Fibroblast of skin of back (primary cell): Measurements from ENCODE around the gene SASH1.

Experiments
- DNase-seq: peaks from one replicate; pipeline ENCODE4 v3.0.0-alpha.2; 2013

The SASH1 gene

GRCh38 chr6:148461986-148462577 lies 119.4 kb downstream of the SASH1 start:
- peak; percentile 39 for DNase-seq

GRCh38 chr6:148463671-148464070 lies 121.0 kb downstream of the SASH1 start:
- no peak for DNase-seq

- DNase-seq, result peak; percentile 70
These were observed 121.8 kb downstream of the SASH1 start for GRCh38 chr6:148464319-148465010.

GRCh38 chr6:148465011-148465335 lies 122.3 kb downstream of the SASH1 start:
- DNase-seq, result no peak

GRCh38 chr6:148465670-148466069 lies 123.0 kb downstream of the SASH1 start:
- DNase-seq, result no peak

GRCh38 chr6:148466158-148466557 lies 123.5 kb downstream of the SASH1 start:
- no peak for DNase-seq

- DNase-seq, result no peak
These were observed 125.3 kb downstream of the SASH1 start for GRCh38 chr6:148467926-148468325.

GRCh38 chr6:148470156-148470555 lies 127.5 kb downstream of the SASH1 start:
- DNase-seq, result peak; percentile 79

GRCh38 chr6:148470606-148471465 lies 128.2 kb downstream of the SASH1 start:
- DNase-seq, result no peak

GRCh38 chr6:148471624-148472159 lies 129.1 kb downstream of the SASH1 start:
- peak; percentile 72 for DNase-seq

GRCh38 chr6:148472171-148473105 lies 129.8 kb downstream of the SASH1 start:
- DNase-seq, result no peak

GRCh38 chr6:148479497-148479896 lies 136.9 kb downstream of the SASH1 start:
- no peak for DNase-seq

- DNase-seq, result no peak
These were observed 144.8 kb downstream of the SASH1 start for GRCh38 chr6:148487461-148487860.

- peak; percentile 69 for DNase-seq
These were observed 149.1 kb downstream of the SASH1 start for GRCh38 chr6:148491638-148492251.

GRCh38 chr6:148492654-148493290 lies 150.1 kb downstream of the SASH1 start:
- no peak for DNase-seq

- no peak for DNase-seq
These were observed 150.8 kb downstream of the SASH1 start for GRCh38 chr6:148493424-148493823.

GRCh38 chr6:148494226-148494625 lies 151.6 kb downstream of the SASH1 start:
- DNase-seq, result no peak

- no peak for DNase-seq
These were observed 152.4 kb downstream of the SASH1 start for GRCh38 chr6:148495029-148495428.

- DNase-seq, result peak; percentile 74
These were observed 154.6 kb downstream of the SASH1 start for GRCh38 chr6:148497257-148497656.

GRCh38 chr6:148497717-148498116 lies 155.1 kb downstream of the SASH1 start:
- DNase-seq, result no peak

- DNase-seq, result no peak
These were observed 157.8 kb downstream of the SASH1 start for GRCh38 chr6:148500402-148500801.
